Liver (tissue), 9 donors: ENCODE results near the gene SEPHS1. TPM values are rescaled to one million over a fixed set of nuclear protein-coding genes. Genes with fewer than 3 reads are reported as not detected.

Experiments
- DNase-seq: peaks from one replicate; pipeline ENCODE4 v3.0.0-alpha.2; 2017; ENCODE audit warnings: low spot score
- H3K27ac ChIP-seq, 2 donors: one replicate each; pipeline ENCODE4 v1.7.0; 2013; ENCODE audit warnings: inconsistent platforms in 2 of 2, low read length in 2 of 2, control low read depth in 1 of 2, low read depth in 1 of 2, mild to moderate bottlenecking in 1 of 2
- H3K27me3 ChIP-seq, 4 donors: one replicate each; pipeline versions ENCODE4 v1.6.1 to v1.7.0; 2013; ENCODE audit warnings: low read length in 3 of 4, inconsistent platforms in 1 of 4, mild to moderate bottlenecking in 1 of 4, moderate library complexity in 1 of 4; ENCODE audit not compliant: control insufficient read depth in 4 of 4, insufficient read depth in 4 of 4
- H3K36me3 ChIP-seq, 4 donors: one replicate each; pipeline versions ENCODE4 v1.6.1 to v1.7.0; 2013; ENCODE audit warnings: low read length in 3 of 4, mild to moderate bottlenecking in 3 of 4, low read depth in 1 of 4, moderate library complexity in 1 of 4; ENCODE audit not compliant: control insufficient read depth in 4 of 4, insufficient read depth in 3 of 4
- H3K4me1 ChIP-seq, 4 donors: one replicate each; pipeline versions ENCODE4 v1.6.1 to v1.7.0; 2013; ENCODE audit warnings: low read length in 3 of 4, mild to moderate bottlenecking in 3 of 4, moderate library complexity in 1 of 4; ENCODE audit not compliant: control insufficient read depth in 4 of 4, insufficient read depth in 4 of 4
- H3K4me3 ChIP-seq, 3 donors: one replicate each; pipeline versions ENCODE4 v1.6.1 to v1.7.0; 2013; ENCODE audit warnings: low read length in 3 of 3, control low read depth in 1 of 3, low read depth in 1 of 3, mild to moderate bottlenecking in 1 of 3
- H3K9ac ChIP-seq, 2 donors: one replicate each; pipeline ENCODE4 v1.7.0; 2013; ENCODE audit warnings: low read length in 2 of 2, mild to moderate bottlenecking in 2 of 2, moderate library complexity in 2 of 2, control low read depth in 1 of 2, low read depth in 1 of 2
- H3K9me3 ChIP-seq, 4 donors: one replicate each; pipeline versions ENCODE4 v1.6.1 to v1.7.0; 2013; ENCODE audit warnings: low read length in 3 of 4; ENCODE audit not compliant: control insufficient read depth in 4 of 4
- ATF3 ChIP-seq: IDR thresholded peaks from 2 replicates; pipeline ENCODE4 v1.6.1; 2016; ENCODE audit warnings: antibody characterized with exemption
- CTCF ChIP-seq: fragments of 150-350 bp; IDR thresholded peaks from 2 replicates; pipeline ENCODE4 v1.5.1; 2017; ENCODE audit warnings: improper control_type of control experiment, low read depth, low read length; ENCODE audit not compliant: missing input control
- EGR1 ChIP-seq, 2 donors: IDR thresholded peaks; 2 replicates each; pipeline ENCODE4 v1.6.1; 2016 to 2018; ENCODE audit warnings: antibody characterized with exemption in 2 of 2, low read depth in 2 of 2
- FOXA1 ChIP-seq: IDR thresholded peaks from 2 replicates; pipeline ENCODE4 v1.6.1; 2016; ENCODE audit warnings: antibody characterized with exemption
- FOXA2 ChIP-seq: IDR thresholded peaks from 2 replicates; pipeline ENCODE4 v1.6.1; 2016; ENCODE audit warnings: antibody characterized with exemption
- GABPA ChIP-seq, 2 donors: IDR thresholded peaks in 1 of 2; conservative IDR thresholded peaks in 1 of 2; 2 replicates each; pipeline ENCODE4 v1.6.1; 2016; ENCODE audit warnings: antibody characterized with exemption in 2 of 2, mild to moderate bottlenecking in 1 of 2, moderate library complexity in 1 of 2
- HNF4A ChIP-seq, 2 donors: conservative IDR thresholded peaks; 2 replicates each; pipeline ENCODE4 v1.6.1; 2016; ENCODE audit warnings: antibody characterized with exemption in 2 of 2, mild to moderate bottlenecking in 2 of 2
- HNF4G ChIP-seq: IDR thresholded peaks from 2 replicates; pipeline ENCODE4 v1.6.1; 2016; ENCODE audit warnings: antibody characterized with exemption
- JUND ChIP-seq, 2 donors: IDR thresholded peaks; 2 replicates each; pipeline ENCODE4 v1.6.1; 2016; ENCODE audit warnings: antibody characterized with exemption in 2 of 2
- MAX ChIP-seq: IDR thresholded peaks from 2 replicates; pipeline ENCODE4 v1.6.1; 2016; ENCODE audit warnings: antibody characterized with exemption
- NR2F2 ChIP-seq: IDR thresholded peaks from 2 replicates; pipeline ENCODE4 v1.6.1; 2016; ENCODE audit warnings: antibody characterized with exemption
- RAD21 ChIP-seq, 2 donors: IDR thresholded peaks; 2 replicates each; pipeline ENCODE4 v1.6.1; 2016; ENCODE audit warnings: antibody characterized with exemption in 2 of 2, mild to moderate bottlenecking in 2 of 2
- REST ChIP-seq: IDR thresholded peaks from 2 replicates; pipeline ENCODE4 v1.6.1; 2016; ENCODE audit warnings: antibody characterized with exemption, mild to moderate bottlenecking
- RXRA ChIP-seq, 2 donors: IDR thresholded peaks; 2 replicates each; pipeline ENCODE4 v1.6.1; 2017 to 2018; ENCODE audit warnings: antibody characterized with exemption in 2 of 2, mild to moderate bottlenecking in 1 of 2
- SP1 ChIP-seq: IDR thresholded peaks from 2 replicates; pipeline ENCODE4 v1.6.1; 2018; ENCODE audit warnings: antibody characterized with exemption, mild to moderate bottlenecking
- TAF1 ChIP-seq: conservative IDR thresholded peaks from 2 replicates; pipeline ENCODE4 v1.6.1; 2016; ENCODE audit warnings: antibody characterized with exemption, mild to moderate bottlenecking
- YY1 ChIP-seq: IDR thresholded peaks from 2 replicates; pipeline ENCODE4 v1.6.1; 2016; ENCODE audit warnings: antibody characterized with exemption, mild to moderate bottlenecking
- ZBTB33 ChIP-seq: IDR thresholded peaks from 2 replicates; pipeline ENCODE4 v1.6.1; 2016; ENCODE audit warnings: antibody characterized with exemption
- WGBS: extraction: QIAGEN DNeasy Blood & Tissue Kit; methylation state at CpG from one replicate; pipeline ENCODE4 v1.1.7; 2013; 5-methylcytosine and 5-hydroxymethylcytosine counted together
- polyA plus RNA-seq, 2 donors: library from polyadenylated mRNA; stranded (reverse) in 1 of 2; unstranded in 1 of 2; fragments of 200-250 nt in 1 of 2; fragments of >200 nt in 1 of 2; fragmentation: Nextera tagmentation in 1 of 2; extraction: Ambion mirVana in 1 of 2; gene quantifications; one replicate each; pipeline versions ENCODE4 v1.2.1 to v1.2.3, GENCODE V29; 2013 to 2015
- total RNA-seq, 2 donors: library from RNA; depleted of rRNA; stranded (reverse); fragments of >200 nt; gene quantifications; one replicate each; pipeline ENCODE4 v1.2.3, GENCODE V29; 2014
- donor health status: healthy.
- donor health status: healthy.
- donor health status: healthy.
- donor health status: healthy.
- donor health status: healthy.

SEPHS1 gene
- total and polyA plus RNA-seq, 4 donors, result 10.4 to 39.3 (median 28.3) TPM

- Histone ChIP-seq H3K4me3 (peak within 1 kb of the TSS; percentile 55 to 91 (median 83)), H3K27me3 (no peaks in the 10 kb centered on the region), H3K27ac (peak within 1 kb of the TSS; percentile 96 to 98), H3K36me3 (peaks cover 0 to 8% (median 2%) of the 10 kb centered on the region in 4 donors), H3K9me3 (no peaks in the 10 kb centered on the region), H3K9ac (peak within 1 kb of the TSS; percentile 64 to 91), H3K4me1 (peaks cover 6 to 21% (median 11%) of the 10 kb centered on the region in 4 donors)
- under 1% methylated on average over 88 of the region's 88 CpGs for WGBS
- peak; percentile 86 for DNase-seq
- TF ChIP-seq RXRA (IDR thresholded peaks at IDR 0.05) (peak; percentile 93 to 95), EGR1 (IDR thresholded peaks at IDR 0.05; ENCODE audit: low read depth in 2 of 2) (peak in 1 of 2 donors; percentile 26), MAX (no peak), NR2F2 (no peak), FOXA2 (peak; percentile 59), YY1 (peak; percentile 66), HNF4A (conservative IDR thresholded peaks at IDR 0.05) (peak; percentile 77 to 79), FOXA1 (peak; percentile 71), CTCF (no peak), GABPA (IDR thresholded peaks at IDR 0.05 in 1 of 2, conservative IDR thresholded peaks at IDR 0.05 in 1 of 2) (no peak), TAF1 (peak; percentile 52), REST (peak; percentile 94), JUND (IDR thresholded peaks at IDR 0.05) (peak in 1 of 2 donors; percentile 47), SP1 (peak; percentile 87), HNF4G (peak; percentile 44), ZBTB33 (no peak), ATF3 (no peak), RAD21 (IDR thresholded peaks at IDR 0.05) (peak; percentile 40 to 48)
Observed at GRCh38 chr10:13299437-13300287, 48.4 kb downstream of the SEPHS1 start, which contains the start of gene PHYH. TSS of gene PHYH (minus strand) at chr10:13300064. CDS start at chr10:13300042, 22 bp downstream.
